Measurements from ENCODE around the gene SLC46A1.

DNA sequence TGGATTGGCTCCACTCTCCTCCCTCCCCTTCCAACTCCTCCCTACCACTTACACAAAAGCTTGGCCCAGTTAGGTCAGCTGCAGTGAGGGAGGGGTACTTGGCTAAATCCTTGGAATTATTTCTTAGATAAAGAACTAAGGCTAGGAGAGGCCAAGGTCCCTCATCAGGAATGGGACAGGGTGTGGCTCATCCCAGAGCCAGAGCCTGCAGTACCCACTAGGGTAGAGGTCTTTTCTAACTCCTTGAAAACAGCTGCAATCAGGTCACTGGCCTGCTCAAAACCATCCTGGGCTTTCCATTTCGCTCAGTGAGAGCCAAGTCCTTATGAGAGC lies 1.9 kb upstream of the SLC46A1 start:
- TF ChIP-seq POLR2A (IDR thresholded peaks at IDR 0.05; ENCODE audit: low read depth) (no peak), EP300 (IDR thresholded peaks at IDR 0.05) (no peak)
- TF ChIP-seq, protein P1, sequence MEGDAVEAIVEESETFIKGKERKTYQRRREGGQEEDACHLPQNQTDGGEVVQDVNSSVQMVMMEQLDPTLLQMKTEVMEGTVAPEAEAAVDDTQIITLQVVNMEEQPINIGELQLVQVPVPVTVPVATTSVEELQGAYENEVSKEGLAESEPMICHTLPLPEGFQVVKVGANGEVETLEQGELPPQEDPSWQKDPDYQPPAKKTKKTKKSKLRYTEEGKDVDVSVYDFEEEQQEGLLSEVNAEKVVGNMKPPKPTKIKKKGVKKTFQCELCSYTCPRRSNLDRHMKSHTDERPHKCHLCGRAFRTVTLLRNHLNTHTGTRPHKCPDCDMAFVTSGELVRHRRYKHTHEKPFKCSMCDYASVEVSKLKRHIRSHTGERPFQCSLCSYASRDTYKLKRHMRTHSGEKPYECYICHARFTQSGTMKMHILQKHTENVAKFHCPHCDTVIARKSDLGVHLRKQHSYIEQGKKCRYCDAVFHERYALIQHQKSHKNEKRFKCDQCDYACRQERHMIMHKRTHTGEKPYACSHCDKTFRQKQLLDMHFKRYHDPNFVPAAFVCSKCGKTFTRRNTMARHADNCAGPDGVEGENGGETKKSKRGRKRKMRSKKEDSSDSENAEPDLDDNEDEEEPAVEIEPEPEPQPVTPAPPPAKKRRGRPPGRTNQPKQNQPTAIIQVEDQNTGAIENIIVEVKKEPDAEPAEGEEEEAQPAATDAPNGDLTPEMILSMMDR (IDR thresholded peaks at IDR 0.05) = no peak

Data from esophagus muscularis mucosa (tissue), 4 donors.